Stomach (tissue), 4 donors: Measurements from ENCODE around the gene RPE65.

Experiments
- CTCF ChIP-seq, 7 experiments: fragments of 450-650 bp in 4 of 7; fragments of 200-600 bp in 3 of 7; sonication (generic) in 3 of 7; IDR thresholded peaks; one replicate each; pipeline ENCODE4 v1.5.1; 2016 to 2019; ENCODE audit warnings: antibody characterized with exemption in 7 of 7, control low read depth in 2 of 7, mild to moderate bottlenecking in 1 of 7
- EP300 ChIP-seq: sonication (generic); formaldehyde crosslinking; IDR thresholded peaks from one replicate; pipeline ENCODE4 v1.6.1; 2017; ENCODE audit warnings: antibody characterized with exemption
- POLR2AphosphoS5 ChIP-seq, 3 donors: sonication (generic); formaldehyde crosslinking; IDR thresholded peaks; one replicate each; pipeline ENCODE4 v1.6.1; 2016; ENCODE audit warnings: antibody characterized with exemption in 3 of 3

- TF ChIP-seq CTCF (IDR thresholded peaks at IDR 0.05) (no peak), POLR2AphosphoS5 (IDR thresholded peaks at IDR 0.05) (no peak), EP300 (no peak)
Observed at GRCh38 chr1:68485431-68486022, 35.8 kb upstream of the RPE65 start.
